HCT116 (cell line): ENCODE measurements around the gene DDOST. TPM values are rescaled to one million over a fixed set of nuclear protein-coding genes. Genes with fewer than 3 reads are reported as not detected.

Experiments
- ATAC-seq: fragments of 200-7000 bp; cut with Tn5 transposase; 2 replicates; pipeline ENCODE4 v1.9.1; 2020; ENCODE audit warnings: mild to moderate bottlenecking, moderate library complexity
- BruUV-seq: library from RNA; stranded (reverse); fragments of 400-500 nt; replicated peaks from 2 replicates; lab custom pipeline; 2021; lab: Mats Ljungman, UMichigan
- CTCF ChIA-PET: fragments of 300-600 bp; sonication (Branson Sonifier 250); formaldehyde crosslinking; loops from one replicate; lab custom pipeline; 2021; ENCODE audit warnings: antibody characterized with exemption; lab: Charles Lee
- POLR2A ChIA-PET: fragments of 300-600, 350-600 bp; sonication (Branson Sonifier 250); formaldehyde crosslinking; loops from one replicate; lab custom pipeline; 2021; ENCODE audit warnings: antibody characterized with exemption; lab: Charles Lee
- RAD21 ChIA-PET, 2 experiments: fragments of 300-600 bp; sonication (Branson Sonifier 250); formaldehyde crosslinking; loops; one replicate each; lab custom pipeline; 2023; ENCODE audit warnings: low total read pairs in 2 of 2; ENCODE audit not compliant: uncharacterized antibody in 2 of 2, unreplicated experiment in 2 of 2, low non-redundant PET in 1 of 2; lab: Charles Lee
- DNase-seq: peaks from one replicate; pipeline ENCODE4 v3.0.0-alpha.2; 2010; ENCODE audit warnings: low read depth, low spot score
- H2AFZ ChIP-seq: fragments of 200-600 bp; shearing (Covaris generic), sonication (generic); 2 replicates; pipeline ENCODE4 v1.6.1; 2017; ENCODE audit warnings: low read depth, mixed run types, mixed read lengths, antibody characterized with exemption, low read length; ENCODE audit not compliant: poor library complexity, severe bottlenecking
- H3K27ac ChIP-seq: 2 replicates; pipeline ENCODE4 v1.5.1; 2012; ENCODE audit warnings: low read depth, low read length
- H3K27me3 ChIP-seq: fragments of 200-600 bp; sonication (generic); 2 replicates; pipeline ENCODE4 v1.6.1; 2016; ENCODE audit warnings: mixed run types, low read length, mixed read lengths; ENCODE audit not compliant: insufficient read depth
- H3K36me3 ChIP-seq, 2 experiments: fragments of 200-500 bp in 1 of 2; fragments of 200-600 bp in 1 of 2; sonication (Bioruptor generic) in 1 of 2; sonication (generic) in 1 of 2; 2 replicates each; pipeline versions ENCODE4 v1.5.1 to v1.6.1; 2014 to 2016; ENCODE audit warnings: low read length in 2 of 2, inconsistent platforms in 1 of 2, mixed read lengths in 1 of 2, mixed run types in 1 of 2; ENCODE audit not compliant: insufficient read depth in 2 of 2, control insufficient read depth in 1 of 2
- H3K4me1 ChIP-seq, 2 experiments: fragments of 200-600 bp in 1 of 2; sonication (generic) in 1 of 2; 2 replicates each; pipeline versions ENCODE4 v1.5.1 to v1.6.1; 2012 to 2017; ENCODE audit warnings: low read length in 2 of 2, inconsistent platforms in 1 of 2, mild to moderate bottlenecking in 1 of 2, mixed read lengths in 1 of 2, mixed run types in 1 of 2, moderate library complexity in 1 of 2; ENCODE audit not compliant: insufficient read depth in 2 of 2, control insufficient read depth in 1 of 2
- H3K4me2 ChIP-seq: fragments of 200-600 bp; sonication (generic); 2 replicates; pipeline ENCODE4 v1.6.1; 2017; ENCODE audit warnings: mixed run types, low read length, mixed read lengths
- H3K4me3 ChIP-seq, 2 experiments: fragments of 200-600 bp in 1 of 2; sonication (generic) in 1 of 2; replicated peaks in 1 of 2; 2 replicates each; pipeline ENCODE4 v1.5.1; 2011 to 2016; ENCODE audit warnings: low read length in 2 of 2, control low read depth in 1 of 2, low read depth in 1 of 2, mild to moderate bottlenecking in 1 of 2, mixed read lengths in 1 of 2, mixed run types in 1 of 2
- H3K79me2 ChIP-seq: fragments of 200-600 bp; sonication (generic); 2 replicates; pipeline ENCODE4 v1.6.1; 2017; ENCODE audit warnings: mild to moderate bottlenecking, mixed run types, low read length, moderate library complexity, mixed read lengths; ENCODE audit not compliant: insufficient read depth
- H3K9ac ChIP-seq: fragments of 200-600 bp; sonication (generic); 2 replicates; pipeline ENCODE4 v1.6.1; 2016; ENCODE audit warnings: low read length, mixed read lengths
- H3K9me2 ChIP-seq: fragments of 200-600 bp; sonication (generic), shearing (Covaris generic); 2 replicates; pipeline ENCODE4 v1.6.1; 2017; ENCODE audit warnings: mixed run types, mild to moderate bottlenecking, moderate library complexity; ENCODE audit not compliant: insufficient read depth
- H3K9me3 ChIP-seq, 2 experiments: fragments of 200-500 bp in 1 of 2; fragments of 200-600 bp in 1 of 2; sonication (Bioruptor generic) in 1 of 2; sonication (generic) in 1 of 2; 2 replicates each; pipeline ENCODE4 v1.6.1; 2014 to 2017; ENCODE audit warnings: low read length in 2 of 2, mixed read lengths in 2 of 2, inconsistent platforms in 1 of 2, low read depth in 1 of 2, mild to moderate bottlenecking in 1 of 2, mixed run types in 1 of 2, moderate library complexity in 1 of 2; ENCODE audit not compliant: control insufficient read depth in 1 of 2, insufficient read depth in 1 of 2
- H4K20me1 ChIP-seq: fragments of 200-600 bp; sonication (generic), shearing (Covaris generic); 2 replicates; pipeline ENCODE4 v1.6.1; 2017; ENCODE audit warnings: mixed run types, mild to moderate bottlenecking, moderate library complexity; ENCODE audit not compliant: insufficient read depth
- ATF3 ChIP-seq: IDR thresholded peaks from 2 replicates; pipeline ENCODE4 v1.6.1; 2012
- CBX3 ChIP-seq: IDR thresholded peaks from 2 replicates; pipeline ENCODE4 v1.6.1; 2012; ENCODE audit warnings: low read depth
- CEBPB ChIP-seq: IDR thresholded peaks from 2 replicates; pipeline ENCODE4 v1.6.1; 2012; ENCODE audit warnings: low read depth
- CTCF ChIP-seq, 3 experiments: fragments of 200-600 bp in 1 of 3; sonication (generic) in 1 of 3; IDR thresholded peaks in 2 of 3; conservative IDR thresholded peaks in 1 of 3; 2 replicates each; pipeline ENCODE4 v1.5.1; 2012 to 2017; ENCODE audit warnings: low read depth in 2 of 3, low read length in 2 of 3, antibody characterized with exemption in 1 of 3, borderline replicate concordance in 1 of 3, control low read depth in 1 of 3, mild to moderate bottlenecking in 1 of 3, mixed read lengths in 1 of 3, mixed run types in 1 of 3, moderate library complexity in 1 of 3; ENCODE audit not compliant: insufficient read depth in 1 of 3
- EGR1 ChIP-seq: IDR thresholded peaks from 2 replicates; pipeline ENCODE4 v1.6.1; 2012; ENCODE audit warnings: low read depth
- ELF1 ChIP-seq: IDR thresholded peaks from 2 replicates; pipeline ENCODE4 v1.6.1; 2012; ENCODE audit warnings: low read depth, borderline replicate concordance
- EZH2phosphoT487 ChIP-seq: fragments of 200-600 bp; IDR thresholded peaks from 2 replicates; pipeline ENCODE4 v1.6.1; 2018; ENCODE audit warnings: antibody characterized with exemption, borderline replicate concordance
- FOSL1 ChIP-seq: IDR thresholded peaks from 2 replicates; pipeline ENCODE4 v1.6.1; 2012; ENCODE audit warnings: low read depth
- JUND ChIP-seq: IDR thresholded peaks from 2 replicates; pipeline ENCODE4 v1.6.1; 2012
- POLR2A ChIP-seq: IDR thresholded peaks from 2 replicates; pipeline ENCODE4 v1.7.0; 2011; ENCODE audit warnings: borderline replicate concordance; ENCODE audit not compliant: insufficient read depth, insufficient read length; ENCODE audit errors: extremely low read depth
- RAD21 ChIP-seq: IDR thresholded peaks from 2 replicates; pipeline ENCODE4 v1.6.1; 2012; ENCODE audit warnings: low read depth, mild to moderate bottlenecking
- REST ChIP-seq: IDR thresholded peaks from 2 replicates; pipeline ENCODE4 v1.6.1; 2012; ENCODE audit warnings: low read depth
- SP1 ChIP-seq: IDR thresholded peaks from 2 replicates; pipeline ENCODE4 v1.6.1; 2012; ENCODE audit warnings: low read depth
- SRF ChIP-seq: IDR thresholded peaks from 2 replicates; pipeline ENCODE4 v1.6.1; 2012; ENCODE audit warnings: low read depth
- YY1 ChIP-seq: IDR thresholded peaks from 2 replicates; pipeline ENCODE4 v1.6.1; 2011; ENCODE audit warnings: low read length, low read depth, moderate library complexity, mild to moderate bottlenecking; ENCODE audit not compliant: insufficient replicate concordance; ENCODE audit errors: extremely low read depth
- ZBTB33 ChIP-seq: IDR thresholded peaks from 2 replicates; pipeline ENCODE4 v1.6.1; 2011; ENCODE audit warnings: mild to moderate bottlenecking, low read length, moderate library complexity; ENCODE audit not compliant: insufficient replicate concordance; ENCODE audit errors: extremely low read depth
- intact Hi-C: fragments of 100-400 bp; cut with micrococcal nuclease; formaldehyde crosslinking; loops from 2 replicates; pipeline ENCODE4 v1.10.0; 2022
- total RNA-seq: library from RNA; stranded (reverse); gene quantifications from one replicate; pipeline ENCODE4 v1.2.1, GENCODE V29; 2021; ENCODE audit not compliant: unreplicated experiment

DDOST gene
- total RNA-seq, 1 experiment from 2014 or later = 387 TPM

DNA sequence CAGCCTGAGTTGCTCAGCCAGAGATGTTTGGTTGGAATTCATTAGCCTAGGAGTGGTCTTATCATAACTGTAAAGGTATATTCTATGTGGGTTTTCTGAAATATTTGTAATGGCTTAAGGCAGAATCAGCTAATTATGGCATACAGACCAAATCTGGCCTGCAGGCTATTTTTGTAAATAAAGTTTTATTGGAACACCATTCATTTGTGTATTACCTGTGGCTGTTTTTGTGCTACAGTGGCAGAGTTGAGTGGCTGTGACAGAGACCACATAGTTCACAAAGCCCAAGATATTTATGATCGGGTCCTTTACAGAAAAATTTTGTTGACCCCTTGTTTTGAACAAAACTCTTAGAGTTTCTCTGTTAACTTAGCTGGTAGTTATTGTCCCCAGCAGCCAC lies 7.4 kb upstream of the DDOST start:
- Histone ChIP-seq H3K4me3 (no peak overlapping the region), H3K4me1 (no peaks in the 10 kb centered on the region), H3K36me3 (no peaks in the 10 kb centered on the region), H3K4me2 (no peak overlapping the region), H3K79me2 (no peaks in the 10 kb centered on the region), H2AFZ (no peak overlapping the region), H3K27me3 (no peaks in the 10 kb centered on the region), H3K27ac (no peak overlapping the region), H3K9ac (no peak overlapping the region), H4K20me1 (no peaks in the 10 kb centered on the region), H3K9me3 (no peaks in the 10 kb centered on the region), H3K9me2 (no peaks in the 10 kb centered on the region)
- ChIA-PET POLR2A (no interaction called here), RAD21 (interaction anchor here in 1 of 2 experiments (0.7 kb wide), 1 partner anchor 94 kb away, joined by 4 read pairs; no protein-coding TSS in a partner anchor), CTCF (no interaction called here)
- ATAC-seq = no peak
- no peak for DNase-seq
- no TSS peak for BruUV-seq
- intact Hi-C loops = no loop called here
- TF ChIP-seq CTCF (IDR thresholded peaks at IDR 0.05 in 2 of 3, conservative IDR thresholded peaks at IDR 0.05 in 1 of 3; ENCODE audit: borderline replicate concordance in 1 of 3, insufficient read depth in 1 of 3, low read depth in 2 of 3, low read length in 2 of 3) = no peak
- no peak for TF ChIP-seq YY1
- no peak for TF ChIP-seq EZH2phosphoT487
- no peak for TF ChIP-seq REST
- TF ChIP-seq SRF = no peak
- TF ChIP-seq ATF3 = no peak
- TF ChIP-seq POLR2A = no peak
- no peak for TF ChIP-seq EGR1
- TF ChIP-seq CEBPB = no peak
- no peak for TF ChIP-seq ZBTB33
- TF ChIP-seq RAD21 = no peak
- no peak for TF ChIP-seq FOSL1
- TF ChIP-seq CBX3 = no peak
- TF ChIP-seq ELF1 = no peak
- TF ChIP-seq JUND = no peak
- TF ChIP-seq SP1 = no peak
